Peyer's patch (tissue), 4 donors: ENCODE results near the gene TBX21.

Experiments
- POLR2A ChIP-seq, 2 donors: fragments of 450-650 bp; IDR thresholded peaks; one replicate each; pipeline ENCODE4 v1.5.1; 2017; ENCODE audit warnings: antibody characterized with exemption in 2 of 2, mild to moderate bottlenecking in 2 of 2, moderate library complexity in 2 of 2
- TF ChIP-seq, protein P1 (sequence below), 6 experiments: fragments of 450-650 bp in 4 of 6; fragments of 200-600 bp in 2 of 6; sonication (generic) in 1 of 6; IDR thresholded peaks; one replicate each; pipeline ENCODE4 v1.5.1; 2017 to 2019; ENCODE audit warnings: antibody characterized with exemption in 6 of 6, mild to moderate bottlenecking in 3 of 6, moderate library complexity in 1 of 6

GRCh38 chr17:47741109-47741792 is 8.2 kb downstream of the TBX21 start:
- TF ChIP-seq, protein P1, sequence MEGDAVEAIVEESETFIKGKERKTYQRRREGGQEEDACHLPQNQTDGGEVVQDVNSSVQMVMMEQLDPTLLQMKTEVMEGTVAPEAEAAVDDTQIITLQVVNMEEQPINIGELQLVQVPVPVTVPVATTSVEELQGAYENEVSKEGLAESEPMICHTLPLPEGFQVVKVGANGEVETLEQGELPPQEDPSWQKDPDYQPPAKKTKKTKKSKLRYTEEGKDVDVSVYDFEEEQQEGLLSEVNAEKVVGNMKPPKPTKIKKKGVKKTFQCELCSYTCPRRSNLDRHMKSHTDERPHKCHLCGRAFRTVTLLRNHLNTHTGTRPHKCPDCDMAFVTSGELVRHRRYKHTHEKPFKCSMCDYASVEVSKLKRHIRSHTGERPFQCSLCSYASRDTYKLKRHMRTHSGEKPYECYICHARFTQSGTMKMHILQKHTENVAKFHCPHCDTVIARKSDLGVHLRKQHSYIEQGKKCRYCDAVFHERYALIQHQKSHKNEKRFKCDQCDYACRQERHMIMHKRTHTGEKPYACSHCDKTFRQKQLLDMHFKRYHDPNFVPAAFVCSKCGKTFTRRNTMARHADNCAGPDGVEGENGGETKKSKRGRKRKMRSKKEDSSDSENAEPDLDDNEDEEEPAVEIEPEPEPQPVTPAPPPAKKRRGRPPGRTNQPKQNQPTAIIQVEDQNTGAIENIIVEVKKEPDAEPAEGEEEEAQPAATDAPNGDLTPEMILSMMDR (IDR thresholded peaks at IDR 0.05): no peak
- TF ChIP-seq POLR2A (IDR thresholded peaks at IDR 0.05): no peak
